Calu3 (cell line): Measurements from ENCODE around the gene CCHCR1. TPM values are rescaled to one million over a fixed set of nuclear protein-coding genes. Genes with fewer than 3 reads are reported as not detected.
"Not testable (repeated sequence)": the region's sequence is repeated elsewhere in the genome, so short reads cannot be mapped to it uniquely, and the experiment has no call there.

Experiments
- BruUV-seq: library from RNA; stranded (reverse); fragments of 400-500 nt; replicated peaks from 2 replicates; lab custom pipeline; 2021; lab: Mats Ljungman, UMichigan
- CTCF ChIA-PET: fragments of 300-600 bp; sonication (Branson Sonifier 250); formaldehyde crosslinking; loops from one replicate; lab custom pipeline; 2022; ENCODE audit warnings: antibody characterized with exemption; lab: Charles Lee
- DNase-seq: peaks from one replicate; pipeline ENCODE4 v3.0.0; 2022
- H3K27ac Mint-ChIP-seq: one replicate; pipeline ENCODE4 v1.8.0; 2022; ENCODE audit warnings: mixed read lengths; ENCODE audit not compliant: unreplicated experiment
- H3K27me3 Mint-ChIP-seq: one replicate; pipeline ENCODE4 v1.8.0; 2022; ENCODE audit warnings: mixed read lengths; ENCODE audit not compliant: unreplicated experiment
- H3K36me3 Mint-ChIP-seq: one replicate; pipeline ENCODE4 v1.8.0; 2022; ENCODE audit warnings: mild to moderate bottlenecking, moderate library complexity, mixed read lengths; ENCODE audit not compliant: insufficient read depth, unreplicated experiment
- H3K4me1 Mint-ChIP-seq: one replicate; pipeline ENCODE4 v1.8.0; 2022; ENCODE audit warnings: mild to moderate bottlenecking, low read depth, mixed read lengths; ENCODE audit not compliant: unreplicated experiment
- H3K4me3 Mint-ChIP-seq: one replicate; pipeline ENCODE4 v1.8.0; 2022; ENCODE audit warnings: mild to moderate bottlenecking, low read depth, moderate library complexity, mixed read lengths; ENCODE audit not compliant: unreplicated experiment
- H3K9me3 Mint-ChIP-seq: one replicate; pipeline ENCODE4 v1.8.0; 2022; ENCODE audit warnings: low read depth, mixed read lengths; ENCODE audit not compliant: unreplicated experiment
- intact Hi-C: fragments of 100-400 bp; cut with micrococcal nuclease; formaldehyde crosslinking; loops from one replicate; pipeline ENCODE4 v1.10.0; 2022; ENCODE audit not compliant: unreplicated experiment
- total RNA-seq: library from RNA; stranded (reverse); gene quantifications from 2 replicates; pipeline ENCODE4 v1.2.3, GENCODE V29; 2022
- TF ChIP-seq, protein P1 (sequence below): fragments of 200-600 bp; IDR thresholded peaks from one replicate; pipeline ENCODE4 v1.8.0; 2022; ENCODE audit warnings: antibody characterized with exemption; ENCODE audit not compliant: unreplicated experiment

Gene CCHCR1
- total RNA-seq, 1 experiment from 2014 or later, result 105 TPM

GRCh38 chr6:31169123-31169857 lies 11.7 kb upstream of the CCHCR1 start:
- Mint-ChIP-seq H3K4me1 (peaks cover 50% of the 10 kb centered on the region), H3K36me3 (peaks cover 78% of the 10 kb centered on the region), H3K27ac (peak overlapping the region; percentile 94), H3K4me3 (peak overlapping the region; percentile 29), H3K27me3 (no peaks in the 10 kb centered on the region), H3K9me3 (no peaks in the 10 kb centered on the region)
- BruUV-seq, result no TSS peak
- no peak for DNase-seq
- CTCF ChIA-PET, result interaction anchor here (1.1 to 1.6 kb wide), 2 partner anchors 9 to 11 kb away, joined by 3 to 8 read pairs; partner anchors contain the start of gene TCF19
- intact Hi-C loops, result no loop called here
- TF ChIP-seq, protein P1, sequence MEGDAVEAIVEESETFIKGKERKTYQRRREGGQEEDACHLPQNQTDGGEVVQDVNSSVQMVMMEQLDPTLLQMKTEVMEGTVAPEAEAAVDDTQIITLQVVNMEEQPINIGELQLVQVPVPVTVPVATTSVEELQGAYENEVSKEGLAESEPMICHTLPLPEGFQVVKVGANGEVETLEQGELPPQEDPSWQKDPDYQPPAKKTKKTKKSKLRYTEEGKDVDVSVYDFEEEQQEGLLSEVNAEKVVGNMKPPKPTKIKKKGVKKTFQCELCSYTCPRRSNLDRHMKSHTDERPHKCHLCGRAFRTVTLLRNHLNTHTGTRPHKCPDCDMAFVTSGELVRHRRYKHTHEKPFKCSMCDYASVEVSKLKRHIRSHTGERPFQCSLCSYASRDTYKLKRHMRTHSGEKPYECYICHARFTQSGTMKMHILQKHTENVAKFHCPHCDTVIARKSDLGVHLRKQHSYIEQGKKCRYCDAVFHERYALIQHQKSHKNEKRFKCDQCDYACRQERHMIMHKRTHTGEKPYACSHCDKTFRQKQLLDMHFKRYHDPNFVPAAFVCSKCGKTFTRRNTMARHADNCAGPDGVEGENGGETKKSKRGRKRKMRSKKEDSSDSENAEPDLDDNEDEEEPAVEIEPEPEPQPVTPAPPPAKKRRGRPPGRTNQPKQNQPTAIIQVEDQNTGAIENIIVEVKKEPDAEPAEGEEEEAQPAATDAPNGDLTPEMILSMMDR, result no peak

DNA sequence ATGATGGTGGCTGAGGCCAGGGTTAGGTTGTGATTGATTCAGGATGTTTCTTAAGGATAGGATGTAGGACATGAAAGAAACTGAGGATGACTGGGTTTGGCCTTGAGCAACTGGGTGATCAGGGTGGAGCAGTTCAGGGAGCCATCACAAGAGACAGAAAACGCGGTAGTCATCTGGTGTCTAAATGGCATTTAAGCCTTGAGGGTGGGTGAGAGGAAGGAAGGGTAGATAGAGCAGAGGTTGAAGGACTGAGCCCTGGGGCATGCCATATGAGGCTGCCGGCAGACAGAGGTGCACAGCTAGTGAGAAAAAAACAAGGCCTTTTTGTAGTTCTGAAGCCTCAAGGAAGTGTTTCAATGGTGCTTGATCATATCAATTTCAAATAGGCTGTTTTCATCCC lies 11.0 kb upstream of the CCHCR1 start:
- Mint-ChIP-seq H3K4me1 (peaks cover 54% of the 10 kb centered on the region), H3K9me3 (no peaks in the 10 kb centered on the region), H3K27me3 (no peaks in the 10 kb centered on the region), H3K36me3 (peaks cover 74% of the 10 kb centered on the region), H3K27ac (peak overlapping the region; percentile 12), H3K4me3 (no peak overlapping the region)
- no peak for DNase-seq
- TF ChIP-seq, protein P1, result no peak
- TSS peak; percentile 10 for BruUV-seq
- intact Hi-C loops, result no loop called here
- CTCF ChIA-PET, result interaction anchor here (0.7 to 1.1 kb wide), 2 partner anchors 10 to 53 kb away, joined by 3 to 5 read pairs; no protein-coding TSS in a partner anchor

GRCh38 chr6:31165986-31166385 lies 8.4 kb upstream of the CCHCR1 start:
- BruUV-seq, result no TSS peak
- CTCF ChIA-PET, result no interaction called here
- Mint-ChIP-seq H3K9me3 (no peaks in the 10 kb centered on the region), H3K36me3 (peaks cover 71% of the 10 kb centered on the region), H3K4me3 (no peak overlapping the region), H3K27me3 (no peaks in the 10 kb centered on the region), H3K27ac (no peak overlapping the region), H3K4me1 (peaks cover 61% of the 10 kb centered on the region)
- intact Hi-C loops, result no loop called here
- no peak for DNase-seq
- TF ChIP-seq, protein P1, result no peak

- CTCF ChIA-PET, DNase-seq, H3K9me3 Mint-ChIP-seq, BruUV-seq, H3K4me3 Mint-ChIP-seq, H3K27ac Mint-ChIP-seq, H3K27me3 Mint-ChIP-seq, intact Hi-C loops: not testable (repeated sequence)
- Mint-ChIP-seq H3K4me1 (peaks cover 55% of the 10 kb centered on the region), H3K36me3 (peaks cover 71% of the 10 kb centered on the region)
These were observed 7.6 kb upstream of the CCHCR1 start for GRCh38 chr6:31165064-31165832.

- H3K27me3 Mint-ChIP-seq, H3K4me3 Mint-ChIP-seq, intact Hi-C loops, H3K27ac Mint-ChIP-seq, BruUV-seq, H3K9me3 Mint-ChIP-seq, DNase-seq: not testable (repeated sequence)
- CTCF ChIA-PET, result interaction anchor here (1.4 kb wide), 1 partner anchor 13 kb away, joined by 3 read pairs; no protein-coding TSS in a partner anchor
- Mint-ChIP-seq H3K4me1 (peaks cover 53% of the 10 kb centered on the region), H3K36me3 (peaks cover 68% of the 10 kb centered on the region)
These were observed 7.0 kb upstream of the CCHCR1 start for GRCh38 chr6:31164475-31165063.
